GM18502 (cell line): ENCODE measurements around the gene CDK2AP2.
A peak's percentile ranks its signal among the peaks of the same experiment; 100 is the strongest.
"Not testable (repeated sequence)": the region's sequence is repeated elsewhere in the genome, so short reads cannot be mapped to it uniquely, and the experiment has no call there.

ENCODE experiments used
- ATAC-seq: cut with Tn5 transposase; IDR thresholded peaks from one replicate; pipeline ENCODE4 v1.9.1; 2021; ENCODE audit warnings: mild to moderate bottlenecking; ENCODE audit not compliant: unreplicated experiment, poor library complexity

CDK2AP2 gene

GRCh38 chr11:67525275-67525976, 17.5 kb upstream of the CDK2AP2 start:
- ATAC-seq = no peak

GRCh38 chr11:67524480-67524808, 16.5 kb upstream of the CDK2AP2 start:
- no peak for ATAC-seq

GRCh38 chr11:67523556-67524479, 15.9 kb upstream of the CDK2AP2 start:
- ATAC-seq = no peak

GRCh38 chr11:67522844-67523555, 15.0 kb upstream of the CDK2AP2 start, which contains the start of gene CABP2:
TSS of gene CABP2 (minus strand) at chr11:67523446. CDS start at chr11:67523326, 120 bp downstream.
- ATAC-seq = no peak

- ATAC-seq = no peak
Observed at GRCh38 chr11:67522338-67522737, 14.4 kb upstream of the CDK2AP2 start.

GRCh38 chr11:67521924-67522323, 14.0 kb upstream of the CDK2AP2 start:
- no peak for ATAC-seq

- no peak for ATAC-seq
Observed at GRCh38 chr11:67520856-67521824, 13.2 kb upstream of the CDK2AP2 start.

GRCh38 chr11:67519726-67520125, 11.8 kb upstream of the CDK2AP2 start:
- ATAC-seq = no peak

GRCh38 chr11:67517784-67518552, 10.0 kb upstream of the CDK2AP2 start:
- ATAC-seq = no peak

- no peak for ATAC-seq
Observed at GRCh38 chr11:67516806-67517205, 8.8 kb upstream of the CDK2AP2 start.

GRCh38 chr11:67514116-67514515, 6.2 kb upstream of the CDK2AP2 start:
- no peak for ATAC-seq

GRCh38 chr11:67511558-67511957, 3.6 kb upstream of the CDK2AP2 start:
- ATAC-seq = not testable (repeated sequence)

- no peak for ATAC-seq
Observed at GRCh38 chr11:67510023-67510345, 2.0 kb upstream of the CDK2AP2 start.

GRCh38 chr11:67508486-67509121, 642 bp upstream of the CDK2AP2 start:
- peak; percentile 42 for ATAC-seq

GRCh38 chr11:67507242-67507863, 609 bp downstream of the CDK2AP2 start:
- no peak for ATAC-seq

GRCh38 chr11:67506426-67507051, 1.4 kb downstream of the CDK2AP2 start:
- ATAC-seq = no peak

- ATAC-seq = peak; percentile 29
Observed at GRCh38 chr11:67505605-67506396, 2.2 kb downstream of the CDK2AP2 start.
